SK-N-SH treated with all-trans-retinoic acid at 6 μM for 48 hours (cell line): ENCODE data around the gene OCSTAMP.

Experiments
- ATAC-seq: fragments of 200-7000 bp; cut with Tn5 transposase; 3 replicates; pipeline ENCODE4 v1.9.1; 2020; ENCODE audit warnings: mild to moderate bottlenecking, moderate library complexity
- ARNTL ChIP-seq: fragments of 450-650 bp; formaldehyde crosslinking; IDR thresholded peaks from 2 replicates; pipeline ENCODE4 v1.5.0; 2020; ENCODE audit warnings: low read depth, mild to moderate bottlenecking, moderate library complexity, borderline replicate concordance
- BACH2 ChIP-seq: fragments of 250-450 bp; sonication (Bioruptor Pico); IDR thresholded peaks from 2 replicates; pipeline ENCODE4 v1.9.0; 2021; ENCODE audit warnings: mild to moderate bottlenecking, borderline replicate concordance
- CSDC2 ChIP-seq: fragments of 250-450 bp; sonication (Bioruptor Pico); IDR thresholded peaks from 2 replicates; pipeline ENCODE4 v1.5.0; 2020; ENCODE audit warnings: mild to moderate bottlenecking, moderate library complexity
- ESRRG ChIP-seq: fragments of 250-450 bp; sonication (Bioruptor Pico); IDR thresholded peaks from 2 replicates; pipeline ENCODE4 v1.6.1; 2021; ENCODE audit warnings: mild to moderate bottlenecking
- GLIS3 ChIP-seq: fragments of 250-450 bp; sonication (Bioruptor Pico); IDR thresholded peaks from 2 replicates; pipeline ENCODE4 v1.5.0; 2020; ENCODE audit warnings: mild to moderate bottlenecking, moderate library complexity
- ISL1 ChIP-seq: fragments of 250-450 bp; sonication (Bioruptor Pico); IDR thresholded peaks from 2 replicates; pipeline ENCODE4 v2.1.2; 2022; ENCODE audit warnings: mild to moderate bottlenecking, moderate library complexity
- OSR1 ChIP-seq: fragments of 250-450 bp; sonication (Bioruptor Pico); IDR thresholded peaks from 2 replicates; pipeline ENCODE4 v1.8.0; 2022; ENCODE audit warnings: moderate library complexity, mild to moderate bottlenecking, inconsistent platforms
- PPARA ChIP-seq: fragments of 250-450 bp; sonication (Bioruptor Pico); IDR thresholded peaks from 2 replicates; pipeline ENCODE4 v1.5.0; 2020; ENCODE audit warnings: mild to moderate bottlenecking, borderline replicate concordance
- RARB ChIP-seq: fragments of 250-450 bp; sonication (Bioruptor Pico); IDR thresholded peaks from 2 replicates; pipeline ENCODE4 v1.8.0; 2021; ENCODE audit warnings: mild to moderate bottlenecking, moderate library complexity
- SNAI2 ChIP-seq: fragments of 250-450 bp; sonication (Bioruptor Pico); IDR thresholded peaks from 2 replicates; pipeline ENCODE4 v1.5.0; 2020; ENCODE audit warnings: mild to moderate bottlenecking, moderate library complexity
- TCF4 ChIP-seq: fragments of 250-450 bp; sonication (Bioruptor Pico); IDR thresholded peaks from 2 replicates; pipeline ENCODE4 v1.8.0; 2021; ENCODE audit warnings: mild to moderate bottlenecking, moderate library complexity, borderline replicate concordance
- TOX ChIP-seq: fragments of 250-450 bp; sonication (Bioruptor Pico); IDR thresholded peaks from 2 replicates; pipeline ENCODE4 v1.8.0; 2021; ENCODE audit warnings: mild to moderate bottlenecking, moderate library complexity, borderline replicate concordance
- ZC3H10 ChIP-seq: fragments of 250-450 bp; sonication (Bioruptor Pico); IDR thresholded peaks from 2 replicates; pipeline ENCODE4 v1.5.1; 2021; ENCODE audit warnings: mild to moderate bottlenecking, moderate library complexity
- ZFP30 ChIP-seq: fragments of 450-650 bp; formaldehyde crosslinking; IDR thresholded peaks from 2 replicates; pipeline ENCODE4 v1.5.0; 2022; ENCODE audit warnings: mild to moderate bottlenecking, moderate library complexity
- ZNF565 ChIP-seq: fragments of 450-650 bp; formaldehyde crosslinking; conservative IDR thresholded peaks from 2 replicates; pipeline ENCODE4 v1.5.0; 2020; ENCODE audit warnings: low read depth, mild to moderate bottlenecking, moderate library complexity
- ZNF70 ChIP-seq: fragments of 450-650 bp; formaldehyde crosslinking; IDR thresholded peaks from 2 replicates; pipeline ENCODE4 v1.5.0; 2020; ENCODE audit warnings: mild to moderate bottlenecking, moderate library complexity
- ZNF8 ChIP-seq: fragments of 450-650 bp; formaldehyde crosslinking; IDR thresholded peaks from 2 replicates; pipeline ENCODE4 v1.5.0; 2020; ENCODE audit warnings: mild to moderate bottlenecking, moderate library complexity
- TF ChIP-seq, protein P1 (sequence below): fragments of 250-450 bp; sonication (Bioruptor Pico); IDR thresholded peaks from 2 replicates; pipeline ENCODE4 v1.5.0; 2020; ENCODE audit warnings: mild to moderate bottlenecking, moderate library complexity
- TF ChIP-seq, protein P2 (sequence below): fragments of 250-450 bp; sonication (Bioruptor Pico); IDR thresholded peaks from 2 replicates; pipeline ENCODE4 v1.8.0; 2021; ENCODE audit warnings: low read depth, mild to moderate bottlenecking, moderate library complexity, borderline replicate concordance
- TF ChIP-seq, protein P3 (sequence below): fragments of 250-450 bp; sonication (Bioruptor Pico); IDR thresholded peaks from 2 replicates; pipeline ENCODE4 v1.5.1; 2021; ENCODE audit warnings: mild to moderate bottlenecking, moderate library complexity
- TF ChIP-seq, protein P4 (sequence below): fragments of 250-450 bp; sonication (Bioruptor Pico); IDR thresholded peaks from 2 replicates; pipeline ENCODE4 v1.8.0; 2020; ENCODE audit warnings: mild to moderate bottlenecking, moderate library complexity, borderline replicate concordance

The OCSTAMP gene

DNA sequence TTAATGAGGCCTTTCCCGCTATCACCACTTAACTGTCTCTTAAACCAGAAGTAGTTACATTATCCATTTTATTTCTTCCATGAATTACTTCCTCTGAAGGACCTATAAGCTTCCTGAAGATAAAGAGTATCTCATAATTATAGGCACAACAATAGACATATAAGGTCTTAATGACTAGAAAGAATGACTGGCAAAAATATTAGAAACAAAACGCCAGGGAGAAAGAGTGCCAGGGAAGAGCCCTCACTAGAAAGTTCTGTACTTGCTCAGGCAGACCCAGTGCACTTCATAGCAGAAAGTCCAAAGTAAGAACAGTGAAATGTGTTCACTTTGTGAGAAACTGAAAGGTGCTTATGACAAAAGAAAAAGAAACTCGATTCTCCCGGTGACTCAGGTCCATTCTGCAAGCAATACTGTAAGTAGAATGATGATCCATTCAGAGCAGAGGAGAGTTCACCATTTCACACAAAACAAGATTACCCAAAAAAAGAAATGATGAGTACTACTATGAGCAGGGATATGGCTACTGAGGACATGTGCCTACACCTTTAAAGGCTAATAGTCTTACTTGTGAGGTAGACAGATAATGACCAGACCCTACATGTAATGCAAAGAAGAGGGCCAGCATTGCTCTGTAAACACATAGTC is 42.6 kb downstream of the OCSTAMP start:
- no peak for TF ChIP-seq ZFP30 (CRISPR knock-in tag)
- no peak for TF ChIP-seq BACH2
- TF ChIP-seq ZC3H10 (CRISPR knock-in tag) = no peak
- no peak for TF ChIP-seq ISL1 (CRISPR knock-in tag)
- no peak for TF ChIP-seq GLIS3 (CRISPR knock-in tag)
- no peak for TF ChIP-seq ZNF8 (CRISPR knock-in tag)
- TF ChIP-seq ZNF70 (CRISPR knock-in tag) = no peak
- TF ChIP-seq, protein P1, sequence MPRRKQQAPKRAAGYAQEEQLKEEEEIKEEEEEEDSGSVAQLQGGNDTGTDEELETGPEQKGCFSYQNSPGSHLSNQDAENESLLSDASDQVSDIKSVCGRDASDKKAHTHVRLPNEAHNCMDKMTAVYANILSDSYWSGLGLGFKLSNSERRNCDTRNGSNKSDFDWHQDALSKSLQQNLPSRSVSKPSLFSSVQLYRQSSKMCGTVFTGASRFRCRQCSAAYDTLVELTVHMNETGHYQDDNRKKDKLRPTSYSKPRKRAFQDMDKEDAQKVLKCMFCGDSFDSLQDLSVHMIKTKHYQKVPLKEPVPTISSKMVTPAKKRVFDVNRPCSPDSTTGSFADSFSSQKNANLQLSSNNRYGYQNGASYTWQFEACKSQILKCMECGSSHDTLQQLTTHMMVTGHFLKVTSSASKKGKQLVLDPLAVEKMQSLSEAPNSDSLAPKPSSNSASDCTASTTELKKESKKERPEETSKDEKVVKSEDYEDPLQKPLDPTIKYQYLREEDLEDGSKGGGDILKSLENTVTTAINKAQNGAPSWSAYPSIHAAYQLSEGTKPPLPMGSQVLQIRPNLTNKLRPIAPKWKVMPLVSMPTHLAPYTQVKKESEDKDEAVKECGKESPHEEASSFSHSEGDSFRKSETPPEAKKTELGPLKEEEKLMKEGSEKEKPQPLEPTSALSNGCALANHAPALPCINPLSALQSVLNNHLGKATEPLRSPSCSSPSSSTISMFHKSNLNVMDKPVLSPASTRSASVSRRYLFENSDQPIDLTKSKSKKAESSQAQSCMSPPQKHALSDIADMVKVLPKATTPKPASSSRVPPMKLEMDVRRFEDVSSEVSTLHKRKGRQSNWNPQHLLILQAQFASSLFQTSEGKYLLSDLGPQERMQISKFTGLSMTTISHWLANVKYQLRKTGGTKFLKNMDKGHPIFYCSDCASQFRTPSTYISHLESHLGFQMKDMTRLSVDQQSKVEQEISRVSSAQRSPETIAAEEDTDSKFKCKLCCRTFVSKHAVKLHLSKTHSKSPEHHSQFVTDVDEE = no peak
- TF ChIP-seq, protein P2, sequence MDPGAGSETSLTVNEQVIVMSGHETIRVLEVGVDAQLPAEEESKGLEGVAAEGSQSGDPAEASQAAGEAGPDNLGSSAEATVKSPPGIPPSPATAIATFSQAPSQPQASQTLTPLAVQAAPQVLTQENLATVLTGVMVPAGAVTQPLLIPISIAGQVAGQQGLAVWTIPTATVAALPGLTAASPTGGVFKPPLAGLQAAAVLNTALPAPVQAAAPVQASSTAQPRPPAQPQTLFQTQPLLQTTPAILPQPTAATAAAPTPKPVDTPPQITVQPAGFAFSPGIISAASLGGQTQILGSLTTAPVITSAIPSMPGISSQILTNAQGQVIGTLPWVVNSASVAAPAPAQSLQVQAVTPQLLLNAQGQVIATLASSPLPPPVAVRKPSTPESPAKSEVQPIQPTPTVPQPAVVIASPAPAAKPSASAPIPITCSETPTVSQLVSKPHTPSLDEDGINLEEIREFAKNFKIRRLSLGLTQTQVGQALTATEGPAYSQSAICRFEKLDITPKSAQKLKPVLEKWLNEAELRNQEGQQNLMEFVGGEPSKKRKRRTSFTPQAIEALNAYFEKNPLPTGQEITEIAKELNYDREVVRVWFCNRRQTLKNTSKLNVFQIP (CRISPR knock-in tag) = no peak
- no peak for TF ChIP-seq TCF4 (CRISPR knock-in tag)
- TF ChIP-seq TOX (CRISPR knock-in tag) = no peak
- no peak for ATAC-seq

DNA sequence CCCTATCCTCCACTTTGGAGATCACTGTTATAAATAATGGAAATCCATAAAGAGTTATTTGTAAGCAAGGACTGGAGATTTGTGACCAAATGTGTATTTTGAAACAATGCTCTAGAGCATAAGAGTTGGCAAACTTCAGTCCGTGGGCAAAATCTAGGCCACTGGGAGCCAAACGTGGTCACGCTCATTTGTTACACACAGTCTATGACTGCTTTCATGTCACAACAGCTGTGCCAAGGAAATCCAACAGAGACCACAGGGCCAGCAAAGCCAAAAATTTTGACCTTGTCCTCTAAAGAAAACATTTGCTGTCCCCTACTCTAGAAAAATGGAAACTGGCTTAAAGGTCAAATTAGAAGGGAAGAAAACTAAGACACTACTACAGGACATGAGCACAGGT is 44.9 kb downstream of the OCSTAMP start:
- no peak for ATAC-seq
- no peak for TF ChIP-seq ZFP30 (CRISPR knock-in tag)
- TF ChIP-seq, protein P3, sequence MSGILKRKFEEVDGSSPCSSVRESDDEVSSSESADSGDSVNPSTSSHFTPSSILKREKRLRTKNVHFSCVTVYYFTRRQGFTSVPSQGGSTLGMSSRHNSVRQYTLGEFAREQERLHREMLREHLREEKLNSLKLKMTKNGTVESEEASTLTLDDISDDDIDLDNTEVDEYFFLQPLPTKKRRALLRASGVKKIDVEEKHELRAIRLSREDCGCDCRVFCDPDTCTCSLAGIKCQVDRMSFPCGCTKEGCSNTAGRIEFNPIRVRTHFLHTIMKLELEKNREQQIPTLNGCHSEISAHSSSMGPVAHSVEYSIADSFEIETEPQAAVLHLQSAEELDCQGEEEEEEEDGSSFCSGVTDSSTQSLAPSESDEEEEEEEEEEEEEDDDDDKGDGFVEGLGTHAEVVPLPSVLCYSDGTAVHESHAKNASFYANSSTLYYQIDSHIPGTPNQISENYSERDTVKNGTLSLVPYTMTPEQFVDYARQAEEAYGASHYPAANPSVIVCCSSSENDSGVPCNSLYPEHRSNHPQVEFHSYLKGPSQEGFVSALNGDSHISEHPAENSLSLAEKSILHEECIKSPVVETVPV (CRISPR knock-in tag) = no peak
- TF ChIP-seq ZNF70 (CRISPR knock-in tag) = no peak
- TF ChIP-seq GLIS3 (CRISPR knock-in tag) = no peak
- no peak for TF ChIP-seq ARNTL (CRISPR knock-in tag)
- TF ChIP-seq SNAI2 (CRISPR knock-in tag) = no peak
- TF ChIP-seq, protein P1 = no peak
- no peak for TF ChIP-seq ZC3H10 (CRISPR knock-in tag)
- TF ChIP-seq PPARA (CRISPR knock-in tag) = no peak
- TF ChIP-seq ESRRG (CRISPR knock-in tag) = no peak
- no peak for TF ChIP-seq TOX (CRISPR knock-in tag)
- TF ChIP-seq ZNF565 (CRISPR knock-in tag) = no peak
- TF ChIP-seq OSR1 = no peak
- no peak for TF ChIP-seq CSDC2 (CRISPR knock-in tag)
- TF ChIP-seq, protein P4, sequence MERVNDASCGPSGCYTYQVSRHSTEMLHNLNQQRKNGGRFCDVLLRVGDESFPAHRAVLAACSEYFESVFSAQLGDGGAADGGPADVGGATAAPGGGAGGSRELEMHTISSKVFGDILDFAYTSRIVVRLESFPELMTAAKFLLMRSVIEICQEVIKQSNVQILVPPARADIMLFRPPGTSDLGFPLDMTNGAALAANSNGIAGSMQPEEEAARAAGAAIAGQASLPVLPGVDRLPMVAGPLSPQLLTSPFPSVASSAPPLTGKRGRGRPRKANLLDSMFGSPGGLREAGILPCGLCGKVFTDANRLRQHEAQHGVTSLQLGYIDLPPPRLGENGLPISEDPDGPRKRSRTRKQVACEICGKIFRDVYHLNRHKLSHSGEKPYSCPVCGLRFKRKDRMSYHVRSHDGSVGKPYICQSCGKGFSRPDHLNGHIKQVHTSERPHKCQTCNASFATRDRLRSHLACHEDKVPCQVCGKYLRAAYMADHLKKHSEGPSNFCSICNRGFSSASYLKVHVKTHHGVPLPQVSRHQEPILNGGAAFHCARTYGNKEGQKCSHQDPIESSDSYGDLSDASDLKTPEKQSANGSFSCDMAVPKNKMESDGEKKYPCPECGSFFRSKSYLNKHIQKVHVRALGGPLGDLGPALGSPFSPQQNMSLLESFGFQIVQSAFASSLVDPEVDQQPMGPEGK (CRISPR knock-in tag) = no peak
- TF ChIP-seq RARB (CRISPR knock-in tag) = no peak
- TF ChIP-seq BACH2 = no peak
- TF ChIP-seq ISL1 (CRISPR knock-in tag) = no peak
